HG03095 (cell line): ENCODE measurements around the gene DDIAS.
"Not testable (repeated sequence)": the region's sequence is repeated elsewhere in the genome, so short reads cannot be mapped to it uniquely, and the experiment has no call there.

Source experiments
- ATAC-seq: cut with Tn5 transposase; IDR thresholded peaks from one replicate; pipeline ENCODE4 v1.9.1; 2021; ENCODE audit warnings: moderate library complexity; ENCODE audit not compliant: unreplicated experiment

The DDIAS gene

GRCh38 chr11:82920227-82920626, 18.7 kb downstream of the DDIAS start:
- ATAC-seq: not testable (repeated sequence)

- ATAC-seq: not testable (repeated sequence)
Observed at GRCh38 chr11:82922396-82923173, 21.0 kb downstream of the DDIAS start.

GRCh38 chr11:82924522-82925224, 23.1 kb downstream of the DDIAS start:
- ATAC-seq: no peak

- peak; percentile 69 for ATAC-seq
Observed at GRCh38 chr11:82927264-82927880, 25.8 kb downstream of the DDIAS start.

- no peak for ATAC-seq
Observed at GRCh38 chr11:82929121-82929520, 27.6 kb downstream of the DDIAS start.

- ATAC-seq: no peak
Observed at GRCh38 chr11:82930229-82930628, 28.7 kb downstream of the DDIAS start.

GRCh38 chr11:82930734-82931133, 29.2 kb downstream of the DDIAS start:
- ATAC-seq: no peak

GRCh38 chr11:82932564-82932963, 31.0 kb downstream of the DDIAS start:
- no peak for ATAC-seq

- ATAC-seq: no peak
Observed at GRCh38 chr11:82936261-82936660, 34.7 kb downstream of the DDIAS start.

- no peak for ATAC-seq
Observed at GRCh38 chr11:82937554-82937953, 36.0 kb downstream of the DDIAS start.

- no peak for ATAC-seq
Observed at GRCh38 chr11:82939456-82939855, 37.9 kb downstream of the DDIAS start.

GRCh38 chr11:82942376-82942775, 40.8 kb downstream of the DDIAS start:
- ATAC-seq: no peak

GRCh38 chr11:82943430-82943829, 41.9 kb downstream of the DDIAS start:
- not testable (repeated sequence) for ATAC-seq

GRCh38 chr11:82944198-82944597, 42.7 kb downstream of the DDIAS start:
- ATAC-seq: no peak

- ATAC-seq: not testable (repeated sequence)
Observed at GRCh38 chr11:82945041-82945440, 43.5 kb downstream of the DDIAS start.

- no peak for ATAC-seq
Observed at GRCh38 chr11:82945682-82946081, 44.1 kb downstream of the DDIAS start.

GRCh38 chr11:82949352-82949751, 47.8 kb downstream of the DDIAS start:
- ATAC-seq: no peak

- not testable (repeated sequence) for ATAC-seq
Observed at GRCh38 chr11:82950502-82950901, 49.0 kb downstream of the DDIAS start.

GRCh38 chr11:82955736-82956453, 54.4 kb downstream of the DDIAS start:
- not testable (repeated sequence) for ATAC-seq

GRCh38 chr11:82959987-82960778, 58.6 kb downstream of the DDIAS start:
- ATAC-seq: peak; percentile 91
